Stimulated activated CD4-positive, alpha-beta T cell treated with anti-CD3 and anti-CD28 coated beads, Interleukin-15, amount 100 ng/mL, for 24 hours (primary cell): ENCODE results near the gene CNOT9.
"Not testable (repeated sequence)": the region's sequence is repeated elsewhere in the genome, so short reads cannot be mapped to it uniquely, and the experiment has no call there.

Source experiments
- DNase-seq: peaks from one replicate; pipeline ENCODE4 v3.0.0-alpha.2; 2020

Gene CNOT9

GRCh38 chr2:218568190-218569037, at the start of gene CNOT9, which contains the start of gene USP37:
TSS of gene CNOT9 (plus strand) at chr2:218568839. CDS start at chr2:218568955, 116 bp downstream.
TSS of gene USP37 (minus strand) at chr2:218568351. CDS start at chr2:218558653, 9,698 bp downstream.
- DNase-seq = peak; percentile 100

- DNase-seq = no peak
Observed at GRCh38 chr2:218518876-218519275, 49.8 kb upstream of the CNOT9 start.

GRCh38 chr2:218523651-218524050, 45.0 kb upstream of the CNOT9 start:
- no peak for DNase-seq

GRCh38 chr2:218528409-218528808, 40.2 kb upstream of the CNOT9 start:
- not testable (repeated sequence) for DNase-seq

GRCh38 chr2:218529990-218530389, 38.6 kb upstream of the CNOT9 start:
- DNase-seq = no peak

GRCh38 chr2:218536804-218537494, 31.7 kb upstream of the CNOT9 start:
- no peak for DNase-seq

- no peak for DNase-seq
Observed at GRCh38 chr2:218540015-218540414, 28.6 kb upstream of the CNOT9 start.

GRCh38 chr2:218546012-218546411, 22.6 kb upstream of the CNOT9 start:
- DNase-seq = no peak

- no peak for DNase-seq
Observed at GRCh38 chr2:218547511-218547910, 21.1 kb upstream of the CNOT9 start.

GRCh38 chr2:218547978-218548377, 20.7 kb upstream of the CNOT9 start:
- DNase-seq = no peak

- DNase-seq = not testable (repeated sequence)
Observed at GRCh38 chr2:218554225-218554624, 14.4 kb upstream of the CNOT9 start.

GRCh38 chr2:218555527-218555926, 13.1 kb upstream of the CNOT9 start:
- no peak for DNase-seq

GRCh38 chr2:218557941-218558340, 10.7 kb upstream of the CNOT9 start:
- no peak for DNase-seq

- no peak for DNase-seq
Observed at GRCh38 chr2:218558986-218559385, 9.7 kb upstream of the CNOT9 start.

GRCh38 chr2:218564056-218564455, 4.6 kb upstream of the CNOT9 start:
- DNase-seq = no peak

- DNase-seq = no peak
Observed at GRCh38 chr2:218566296-218566695, 2.3 kb upstream of the CNOT9 start.

GRCh38 chr2:218567797-218568189, 846 bp upstream of the CNOT9 start:
- DNase-seq = no peak

- peak; percentile 76 for DNase-seq
Observed at GRCh38 chr2:218569038-218569431, 396 bp downstream of the CNOT9 start.

- DNase-seq = peak; percentile 12
Observed at GRCh38 chr2:218569661-218570500, 1.2 kb downstream of the CNOT9 start.

- DNase-seq = no peak
Observed at GRCh38 chr2:218570850-218571249, 2.2 kb downstream of the CNOT9 start.

- no peak for DNase-seq
Observed at GRCh38 chr2:218576854-218577253, 8.2 kb downstream of the CNOT9 start.

GRCh38 chr2:218577482-218578220, 9.0 kb downstream of the CNOT9 start:
- DNase-seq = no peak
